Activated naive CD4-positive, alpha-beta T cell treated with anti-CD3 and anti-CD28 coated beads for 36 hours (primary cell): ENCODE data around the gene SEMA5B. TPM values are rescaled to one million over a fixed set of nuclear protein-coding genes. Genes with fewer than 3 reads are reported as not detected.

Source experiments
- CTCF ChIA-PET: fragments of 350-600 bp; sonication (Branson Sonifier 250); formaldehyde crosslinking; loops from one replicate; lab custom pipeline; 2021; ENCODE audit warnings: antibody characterized with exemption; lab: Charles Lee
- DNase-seq: peaks from one replicate; pipeline ENCODE4 v3.0.0-alpha.2; 2020
- H3K27ac Mint-ChIP-seq: one replicate; pipeline ENCODE4 v1.8.0; 2021; ENCODE audit warnings: mild to moderate bottlenecking, mixed read lengths
- H3K27me3 Mint-ChIP-seq: one replicate; pipeline ENCODE4 v1.8.0; 2021; ENCODE audit warnings: low read depth, mixed read lengths
- H3K36me3 Mint-ChIP-seq: one replicate; pipeline ENCODE4 v1.8.0; 2021; ENCODE audit warnings: low read depth, mixed read lengths
- H3K4me1 Mint-ChIP-seq: one replicate; pipeline ENCODE4 v1.8.0; 2021; ENCODE audit warnings: low read depth, mixed read lengths
- H3K4me3 Mint-ChIP-seq: one replicate; pipeline ENCODE4 v1.8.0; 2021; ENCODE audit warnings: mild to moderate bottlenecking, moderate library complexity, mixed read lengths
- H3K9me3 Mint-ChIP-seq: one replicate; pipeline ENCODE4 v1.8.0; 2021; ENCODE audit warnings: mixed read lengths
- intact Hi-C: fragments of 100-400 bp; cut with micrococcal nuclease; formaldehyde crosslinking; loops from one replicate; pipeline ENCODE4 v1.15.1; 2023
- total RNA-seq, 2 experiments: library from RNA; stranded (reverse); gene quantifications; one replicate each; pipeline ENCODE4 v1.2.3, GENCODE V29; 2021

Gene SEMA5B
- total RNA-seq, 2 experiments from 2014 or later, result not detected

GRCh38 chr3:122957707-122958689 is 69.6 kb downstream of the SEMA5B start:
- no peaks in the 10 kb centered on the region for H3K36me3 Mint-ChIP-seq
- no peak overlapping the region for H3K27ac Mint-ChIP-seq
- H3K9me3 Mint-ChIP-seq, result no peaks in the 10 kb centered on the region
- H3K4me3 Mint-ChIP-seq, result no peak overlapping the region
- intact Hi-C loops, result no loop called here
- CTCF ChIA-PET, result interaction anchor here (1.3 kb wide), 1 partner anchor 17 kb away, joined by 4 read pairs; no protein-coding TSS in a partner anchor
- no peaks in the 10 kb centered on the region for H3K4me1 Mint-ChIP-seq
- H3K27me3 Mint-ChIP-seq, result peaks cover 3% of the 10 kb centered on the region
- DNase-seq, result no peak

GRCh38 chr3:122956693-122957455 is 70.7 kb downstream of the SEMA5B start:
- Mint-ChIP-seq H3K27ac (no peak overlapping the region), H3K9me3 (no peaks in the 10 kb centered on the region), H3K36me3 (no peaks in the 10 kb centered on the region), H3K27me3 (peaks cover 3% of the 10 kb centered on the region), H3K4me3 (no peak overlapping the region), H3K4me1 (no peaks in the 10 kb centered on the region)
- intact Hi-C loops, result no loop called here
- CTCF ChIA-PET, result interaction anchor here (1.3 kb wide), 1 partner anchor 16 kb away, joined by 4 read pairs; no protein-coding TSS in a partner anchor
- DNase-seq, result no peak

GRCh38 chr3:122955916-122956692 is 71.5 kb downstream of the SEMA5B start:
- Mint-ChIP-seq H3K36me3 (no peaks in the 10 kb centered on the region), H3K27ac (no peak overlapping the region), H3K9me3 (no peaks in the 10 kb centered on the region), H3K4me1 (no peaks in the 10 kb centered on the region), H3K4me3 (no peak overlapping the region), H3K27me3 (peaks cover 3% of the 10 kb centered on the region)
- intact Hi-C loops, result no loop called here
- CTCF ChIA-PET, result interaction anchor here (1.4 kb wide), 1 partner anchor 72 kb away, joined by 3 read pairs; no protein-coding TSS in a partner anchor
- DNase-seq, result no peak

- DNase-seq, result no peak
- H3K9me3 Mint-ChIP-seq, result no peaks in the 10 kb centered on the region
- no peak overlapping the region for H3K4me3 Mint-ChIP-seq
- no peaks in the 10 kb centered on the region for H3K4me1 Mint-ChIP-seq
- H3K36me3 Mint-ChIP-seq, result no peaks in the 10 kb centered on the region
- H3K27me3 Mint-ChIP-seq, result peaks cover 1% of the 10 kb centered on the region
- H3K27ac Mint-ChIP-seq, result no peak overlapping the region
- intact Hi-C loops, result no loop called here
- CTCF ChIA-PET, result no interaction called here
These were observed 75.0 kb downstream of the SEMA5B start for GRCh38 chr3:122952520-122952919.

GRCh38 chr3:122948408-122948807 is 79.2 kb downstream of the SEMA5B start:
- Mint-ChIP-seq H3K27me3 (no peaks in the 10 kb centered on the region), H3K4me1 (no peaks in the 10 kb centered on the region), H3K27ac (no peak overlapping the region), H3K36me3 (no peaks in the 10 kb centered on the region), H3K9me3 (no peaks in the 10 kb centered on the region), H3K4me3 (no peak overlapping the region)
- no peak for DNase-seq
- intact Hi-C loops, result no loop called here
- CTCF ChIA-PET, result no interaction called here

- H3K4me1 Mint-ChIP-seq, result no peaks in the 10 kb centered on the region
- no peak for DNase-seq
- H3K36me3 Mint-ChIP-seq, result no peaks in the 10 kb centered on the region
- no peak overlapping the region for H3K4me3 Mint-ChIP-seq
- no peaks in the 10 kb centered on the region for H3K9me3 Mint-ChIP-seq
- H3K27ac Mint-ChIP-seq, result no peak overlapping the region
- CTCF ChIA-PET, result interaction anchor here (0.9 kb wide), 1 partner anchor 33 kb away, joined by 3 read pairs; no protein-coding TSS in a partner anchor
- intact Hi-C loops, result no loop called here
- no peaks in the 10 kb centered on the region for H3K27me3 Mint-ChIP-seq
These were observed 79.8 kb downstream of the SEMA5B start for GRCh38 chr3:122947738-122948137.

GRCh38 chr3:122947196-122947595 is 80.4 kb downstream of the SEMA5B start:
- no peaks in the 10 kb centered on the region for H3K4me1 Mint-ChIP-seq
- no peaks in the 10 kb centered on the region for H3K36me3 Mint-ChIP-seq
- DNase-seq, result no peak
- no peak overlapping the region for H3K27ac Mint-ChIP-seq
- no peaks in the 10 kb centered on the region for H3K9me3 Mint-ChIP-seq
- no peak overlapping the region for H3K4me3 Mint-ChIP-seq
- CTCF ChIA-PET, result interaction anchor here (0.9 kb wide), 1 partner anchor 34 kb away, joined by 3 read pairs; no protein-coding TSS in a partner anchor
- intact Hi-C loops, result no loop called here
- H3K27me3 Mint-ChIP-seq, result no peaks in the 10 kb centered on the region

GRCh38 chr3:122946185-122946584 is 81.4 kb downstream of the SEMA5B start:
- no peaks in the 10 kb centered on the region for H3K36me3 Mint-ChIP-seq
- no peaks in the 10 kb centered on the region for H3K9me3 Mint-ChIP-seq
- H3K4me3 Mint-ChIP-seq, result no peak overlapping the region
- H3K27ac Mint-ChIP-seq, result no peak overlapping the region
- H3K27me3 Mint-ChIP-seq, result no peaks in the 10 kb centered on the region
- intact Hi-C loops, result no loop called here
- no peak for DNase-seq
- CTCF ChIA-PET, result no interaction called here
- H3K4me1 Mint-ChIP-seq, result no peaks in the 10 kb centered on the region

GRCh38 chr3:122945230-122945629 is 82.3 kb downstream of the SEMA5B start:
- H3K4me1 Mint-ChIP-seq, result no peaks in the 10 kb centered on the region
- H3K4me3 Mint-ChIP-seq, result no peak overlapping the region
- H3K9me3 Mint-ChIP-seq, result no peaks in the 10 kb centered on the region
- no peaks in the 10 kb centered on the region for H3K27me3 Mint-ChIP-seq
- DNase-seq, result no peak
- H3K27ac Mint-ChIP-seq, result no peak overlapping the region
- CTCF ChIA-PET, result interaction anchor here (0.7 kb wide), 1 partner anchor 1065 kb away, joined by 3 read pairs; no protein-coding TSS in a partner anchor
- intact Hi-C loops, result no loop called here
- no peaks in the 10 kb centered on the region for H3K36me3 Mint-ChIP-seq

- no peaks in the 10 kb centered on the region for H3K36me3 Mint-ChIP-seq
- CTCF ChIA-PET, result interaction anchor here (0.7 kb wide), 1 partner anchor 1065 kb away, joined by 3 read pairs; no protein-coding TSS in a partner anchor
- intact Hi-C loops, result loop anchor here (5.0 kb wide), 2 partner anchors 87 to 187 kb away; no protein-coding TSS in a partner anchor
- H3K27ac Mint-ChIP-seq, result no peak overlapping the region
- no peaks in the 10 kb centered on the region for H3K4me1 Mint-ChIP-seq
- no peaks in the 10 kb centered on the region for H3K9me3 Mint-ChIP-seq
- no peak for DNase-seq
- H3K4me3 Mint-ChIP-seq, result no peak overlapping the region
- H3K27me3 Mint-ChIP-seq, result no peaks in the 10 kb centered on the region
These were observed 82.8 kb downstream of the SEMA5B start for GRCh38 chr3:122944671-122945161.

GRCh38 chr3:122943828-122944190 is 83.8 kb downstream of the SEMA5B start:
- Mint-ChIP-seq H3K27me3 (no peaks in the 10 kb centered on the region), H3K4me3 (no peak overlapping the region), H3K9me3 (no peaks in the 10 kb centered on the region), H3K36me3 (no peaks in the 10 kb centered on the region), H3K4me1 (no peaks in the 10 kb centered on the region), H3K27ac (no peak overlapping the region)
- CTCF ChIA-PET, result interaction anchor here (0.6 to 3.2 kb wide), 8 partner anchors 10 to 533 kb away, joined by 3 to 27 read pairs (median 4); partner anchors contain the start of gene SEMA5B
- DNase-seq, result no peak
- intact Hi-C loops, result loop anchor here (1.0 to 5.0 kb wide), 3 partner anchors 84 to 187 kb away; no protein-coding TSS in a partner anchor
